Thoracic aorta (tissue), 2 donors: ENCODE results near the gene SLC46A1. TPM values are rescaled to one million over a fixed set of nuclear protein-coding genes. Genes with fewer than 3 reads are reported as not detected.

Source experiments
- ATAC-seq: fragments of 150-250 bp; one replicate; pipeline ENCODE4 v1.8.0; 2017; ENCODE audit warnings: low read depth; ENCODE audit not compliant: insufficient number of reproducible peaks, low FRiP score
- DNase-seq: peaks from one replicate; pipeline ENCODE4 v3.0.0-alpha.2; 2020; ENCODE audit warnings: low spot score
- H3K27ac ChIP-seq, 2 donors: fragments of 200-600 bp; sonication (generic); 1 replicate in 1 of 2; 2 replicates in 1 of 2; pipeline ENCODE4 v1.5.1; 2016; ENCODE audit warnings: mild to moderate bottlenecking in 2 of 2, moderate library complexity in 2 of 2
- H3K27me3 ChIP-seq: fragments of 200-600 bp; sonication (generic); replicated peaks from 2 replicates; pipeline ENCODE4 v1.6.0; 2016; ENCODE audit warnings: mild to moderate bottlenecking; ENCODE audit not compliant: insufficient read depth
- H3K36me3 ChIP-seq: fragments of 200-600 bp; sonication (generic); one replicate; pipeline ENCODE4 v1.5.1; 2016
- H3K4me1 ChIP-seq, 2 donors: fragments of 200-600 bp; sonication (generic); 1 replicate in 1 of 2; 2 replicates in 1 of 2; pipeline versions ENCODE4 v1.5.1 to v1.6.0; 2016; ENCODE audit warnings: low read depth in 2 of 2, mild to moderate bottlenecking in 1 of 2; ENCODE audit not compliant: control insufficient read depth in 1 of 2
- H3K4me3 ChIP-seq: fragments of 200-600 bp; sonication (generic); 2 replicates; pipeline ENCODE4 v1.5.1; 2016; ENCODE audit warnings: mild to moderate bottlenecking
- H3K9me3 ChIP-seq: fragments of 200-600 bp; sonication (generic); 2 replicates; pipeline ENCODE4 v1.5.1; 2016
- total RNA-seq, 2 donors: library from RNA; depleted of rRNA; stranded (reverse); fragments of >200 nt; gene quantifications; one replicate each; pipeline versions ENCODE4 v1.1.0 to v1.2.3, GENCODE V29; 2016
- TF ChIP-seq, protein P1 (sequence below): fragments of 200-600 bp; sonication (generic); IDR thresholded peaks from one replicate; pipeline ENCODE4 v1.5.1; 2019; ENCODE audit warnings: antibody characterized with exemption

The SLC46A1 gene
- total RNA-seq, 2 donors from 2014 or later: 11.9 to 29.2 TPM

DNA sequence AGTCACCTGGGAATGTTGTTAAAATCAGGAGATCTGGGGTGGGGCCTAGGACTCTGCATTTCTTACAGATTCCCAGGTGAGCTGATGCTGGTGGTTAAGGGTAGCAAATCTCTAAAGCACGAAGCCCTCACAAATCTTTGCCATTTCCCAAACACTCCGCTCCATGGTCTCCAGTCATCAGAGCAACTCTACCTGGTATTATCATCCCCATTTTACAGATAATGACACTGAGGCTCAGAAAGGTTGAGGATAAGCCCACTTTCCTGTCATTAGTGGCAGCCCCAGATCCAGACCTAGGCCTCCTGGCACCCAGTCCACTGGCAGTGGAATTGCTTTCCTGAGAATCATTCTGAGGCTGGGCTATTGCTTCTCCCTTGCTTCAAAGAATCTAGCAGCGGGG is 8.7 kb downstream of the SLC46A1 start:
- Histone ChIP-seq H3K9me3 (no peaks in the 10 kb centered on the region), H3K27me3 (no peaks in the 10 kb centered on the region), H3K27ac (no peak overlapping the region), H3K4me1 (no peaks in the 10 kb centered on the region), H3K4me3 (no peak overlapping the region), H3K36me3 (peaks cover 34% of the 10 kb centered on the region)
- TF ChIP-seq, protein P1, sequence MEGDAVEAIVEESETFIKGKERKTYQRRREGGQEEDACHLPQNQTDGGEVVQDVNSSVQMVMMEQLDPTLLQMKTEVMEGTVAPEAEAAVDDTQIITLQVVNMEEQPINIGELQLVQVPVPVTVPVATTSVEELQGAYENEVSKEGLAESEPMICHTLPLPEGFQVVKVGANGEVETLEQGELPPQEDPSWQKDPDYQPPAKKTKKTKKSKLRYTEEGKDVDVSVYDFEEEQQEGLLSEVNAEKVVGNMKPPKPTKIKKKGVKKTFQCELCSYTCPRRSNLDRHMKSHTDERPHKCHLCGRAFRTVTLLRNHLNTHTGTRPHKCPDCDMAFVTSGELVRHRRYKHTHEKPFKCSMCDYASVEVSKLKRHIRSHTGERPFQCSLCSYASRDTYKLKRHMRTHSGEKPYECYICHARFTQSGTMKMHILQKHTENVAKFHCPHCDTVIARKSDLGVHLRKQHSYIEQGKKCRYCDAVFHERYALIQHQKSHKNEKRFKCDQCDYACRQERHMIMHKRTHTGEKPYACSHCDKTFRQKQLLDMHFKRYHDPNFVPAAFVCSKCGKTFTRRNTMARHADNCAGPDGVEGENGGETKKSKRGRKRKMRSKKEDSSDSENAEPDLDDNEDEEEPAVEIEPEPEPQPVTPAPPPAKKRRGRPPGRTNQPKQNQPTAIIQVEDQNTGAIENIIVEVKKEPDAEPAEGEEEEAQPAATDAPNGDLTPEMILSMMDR: no peak
- DNase-seq: no peak
- no peak for ATAC-seq

DNA sequence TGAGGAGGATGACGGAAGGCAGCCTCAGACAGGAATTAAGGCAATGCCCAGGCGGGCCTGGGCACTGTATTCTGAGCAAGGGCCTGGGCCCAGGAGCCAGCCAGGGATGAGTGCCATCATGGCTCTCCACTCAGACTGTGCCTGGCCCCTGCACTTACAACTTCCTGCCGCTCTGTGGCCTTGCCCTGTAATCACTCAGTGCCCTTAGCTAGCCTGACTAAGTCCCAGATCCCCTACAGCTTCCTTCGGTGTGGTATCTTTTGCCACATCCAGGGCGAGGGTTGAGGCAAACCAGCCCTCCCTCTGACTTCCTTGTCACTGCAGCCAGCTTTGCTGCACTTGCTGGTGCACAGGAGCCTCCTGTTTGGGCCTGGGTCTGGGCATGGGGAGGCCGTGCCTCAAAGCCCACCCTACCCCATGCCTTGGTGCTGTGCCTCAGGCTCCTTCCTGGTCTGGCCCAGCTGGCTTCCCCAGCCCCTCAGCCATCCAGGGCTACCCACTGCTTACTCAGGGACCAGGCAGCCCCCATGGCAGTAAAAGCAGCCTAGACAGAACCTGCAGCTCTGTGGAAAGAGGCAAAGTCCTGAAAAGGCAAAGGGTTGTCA is 9.3 kb downstream of the SLC46A1 start:
- Histone ChIP-seq H3K27me3 (no peaks in the 10 kb centered on the region), H3K4me3 (no peak overlapping the region), H3K27ac (no peak overlapping the region), H3K9me3 (no peaks in the 10 kb centered on the region), H3K36me3 (peaks cover 30% of the 10 kb centered on the region), H3K4me1 (no peaks in the 10 kb centered on the region)
- ATAC-seq (no peak), DNase-seq (no peak)
- TF ChIP-seq, protein P1: no peak

DNA sequence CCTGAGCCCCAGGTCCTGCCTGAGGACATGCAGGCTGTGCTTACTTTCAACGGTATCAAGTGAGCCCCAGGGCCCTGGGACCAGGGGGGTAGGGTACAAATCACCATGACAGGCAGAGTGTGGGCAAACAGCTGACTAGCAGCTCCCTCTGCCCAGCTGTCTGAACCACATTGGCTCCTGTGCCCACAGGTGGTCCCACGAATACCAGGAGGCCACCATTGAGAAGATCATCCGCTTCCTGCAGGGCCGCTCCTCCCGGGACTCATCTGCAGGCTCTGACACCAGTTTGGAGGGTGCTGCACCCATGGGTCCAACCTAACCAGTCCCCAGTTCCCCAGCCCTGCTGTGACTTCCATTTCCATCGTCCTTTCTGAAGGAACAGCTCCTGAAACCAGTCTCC is 10.0 kb downstream of the SLC46A1 start:
- peaks cover 26% of the 10 kb centered on the region for H3K36me3 ChIP-seq
- no peak overlapping the region for H3K4me3 ChIP-seq
- no peaks in the 10 kb centered on the region for H3K9me3 ChIP-seq
- no peak for ATAC-seq
- H3K27me3 ChIP-seq: no peaks in the 10 kb centered on the region
- TF ChIP-seq, protein P1: no peak
- H3K27ac ChIP-seq: no peak overlapping the region
- no peaks in the 10 kb centered on the region for H3K4me1 ChIP-seq
- no peak for DNase-seq

DNA sequence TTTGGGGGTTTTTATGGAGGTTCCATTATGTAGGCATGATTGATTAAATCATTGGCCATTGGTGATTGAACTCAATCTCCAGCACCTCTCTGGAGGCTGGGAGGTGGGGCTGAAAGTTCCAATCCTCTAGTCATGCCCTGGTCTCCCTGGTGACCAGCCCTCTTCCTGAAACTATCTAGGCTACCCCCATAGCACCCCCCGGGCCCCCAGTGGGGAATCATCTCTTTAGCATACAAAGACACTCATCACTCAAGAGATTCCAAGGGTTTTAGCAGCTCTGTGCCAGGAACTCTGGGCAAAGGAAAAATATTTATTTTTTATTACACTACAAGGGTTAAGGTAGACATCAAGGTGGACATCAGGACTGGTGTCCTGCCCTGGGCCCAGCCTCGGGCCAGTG is 10.6 kb downstream of the SLC46A1 start:
- ATAC-seq (no peak), DNase-seq (no peak)
- H3K9me3 ChIP-seq: no peaks in the 10 kb centered on the region
- TF ChIP-seq, protein P1: no peak
- H3K27ac ChIP-seq: no peak overlapping the region
- H3K4me1 ChIP-seq: no peaks in the 10 kb centered on the region
- H3K36me3 ChIP-seq: peaks cover 32% of the 10 kb centered on the region
- H3K27me3 ChIP-seq: no peaks in the 10 kb centered on the region
- H3K4me3 ChIP-seq: no peak overlapping the region

DNA sequence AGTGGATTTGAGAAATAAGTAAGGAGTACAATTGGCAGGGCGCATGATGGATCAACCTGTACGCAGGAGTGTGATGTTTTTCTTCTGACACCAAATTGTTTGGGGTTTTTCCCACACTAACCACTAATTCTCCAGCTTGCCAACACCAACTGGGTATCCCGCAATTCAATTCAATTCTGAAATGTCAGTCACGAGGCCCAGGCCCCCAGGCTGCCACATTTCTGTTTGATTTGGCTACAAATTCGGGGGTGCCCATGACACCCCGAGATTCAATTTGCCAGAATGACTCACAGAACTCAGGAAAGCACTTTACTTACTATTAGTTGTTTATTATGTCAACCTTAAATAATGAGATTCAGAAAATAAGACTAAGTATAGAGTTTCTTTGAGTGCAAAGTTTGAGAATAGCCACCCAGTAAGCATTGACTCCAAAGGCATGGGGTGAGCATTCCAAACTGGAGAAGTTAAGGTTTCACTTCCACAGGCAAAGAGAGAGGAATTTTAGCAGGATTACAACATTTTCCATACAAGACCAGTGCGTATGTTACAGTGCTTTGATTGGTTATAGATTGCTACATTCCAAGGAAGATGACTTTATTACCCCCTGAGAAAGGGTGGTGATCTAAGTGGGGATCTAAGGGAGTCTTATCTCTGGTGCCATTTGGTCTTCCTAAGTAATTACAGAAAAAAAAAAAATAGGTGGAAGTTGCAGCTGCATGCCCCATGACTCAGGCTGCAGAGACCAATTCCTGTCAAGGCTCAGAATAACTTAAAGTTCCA is 11.5 kb downstream of the SLC46A1 start:
- Histone ChIP-seq H3K4me1 (no peaks in the 10 kb centered on the region), H3K4me3 (no peak overlapping the region), H3K36me3 (peaks cover 41% of the 10 kb centered on the region), H3K27me3 (no peaks in the 10 kb centered on the region), H3K9me3 (no peaks in the 10 kb centered on the region), H3K27ac (no peak overlapping the region)
- no peak for ATAC-seq
- TF ChIP-seq, protein P1: no peak
- no peak for DNase-seq
